ENCODE results near the gene GLYATL3. TPM values are rescaled to one million over a fixed set of nuclear protein-coding genes. Genes with fewer than 3 reads are reported as not detected.
"Not testable (repeated sequence)": the region's sequence is repeated elsewhere in the genome, so short reads cannot be mapped to it uniquely, and the experiment has no call there.

GLYATL3 gene
- polyA plus RNA-seq (ENCODE audit: insufficient read length in 12 of 12) = not detected
- long read RNA-seq, donor 1 = 0 reads
- long read RNA-seq, donor 2 = 0 reads
- long read RNA-seq, donor 3 = 0 reads
- long read RNA-seq, donor 4 = 0 reads
- long read RNA-seq, donor 5 = 0 reads
- long read RNA-seq, donor 6 = 0 reads
- long read RNA-seq, donor 7 = 0 reads
- long read RNA-seq, donor 8 = 0 reads
- long read RNA-seq, donor 9 = 0 reads
- long read RNA-seq, donor 10 = 0 reads
- long read RNA-seq, donor 11 = 0 reads

- no peak for DNase-seq
Observed at GRCh38 chr6:49499623-49500022, at the start of gene GLYATL3. Gene GLYATL3 (plus strand): TSS chr6:49499923. CDS start chr6:49511991, 12,068 bp downstream.

- DNase-seq = no peak
Observed at GRCh38 chr6:49453221-49453620, 46.5 kb upstream of the GLYATL3 start.

- DNase-seq = no peak
Observed at GRCh38 chr6:49454787-49455709, 44.7 kb upstream of the GLYATL3 start.

- no peak for DNase-seq
Observed at GRCh38 chr6:49457771-49458170, 42.0 kb upstream of the GLYATL3 start.

GRCh38 chr6:49462071-49462470 is 37.7 kb upstream of the GLYATL3 start:
- DNase-seq = no peak

- DNase-seq = no peak
Observed at GRCh38 chr6:49462599-49462926, 37.2 kb upstream of the GLYATL3 start.

- DNase-seq = peak; percentile 96
Observed at GRCh38 chr6:49462927-49463611, 36.7 kb upstream of the GLYATL3 start, which contains the start of the genes CENPQ and MMUT. Gene CENPQ (plus strand): TSS chr6:49463370. CDS start chr6:49470177, 6,807 bp downstream. Gene MMUT (minus strand): TSS chr6:49463253. CDS start chr6:49459466, 3,787 bp downstream.

GRCh38 chr6:49463612-49463967 is 36.1 kb upstream of the GLYATL3 start:
- DNase-seq = no peak

GRCh38 chr6:49464691-49465090 is 35.0 kb upstream of the GLYATL3 start:
- DNase-seq = no peak

- DNase-seq = no peak
Observed at GRCh38 chr6:49468042-49468441, 31.7 kb upstream of the GLYATL3 start.

- DNase-seq = not testable (repeated sequence)
Observed at GRCh38 chr6:49476564-49476963, 23.2 kb upstream of the GLYATL3 start.

- no peak for DNase-seq
Observed at GRCh38 chr6:49479308-49479970, 20.3 kb upstream of the GLYATL3 start.

GRCh38 chr6:49481846-49482245 is 17.9 kb upstream of the GLYATL3 start:
- DNase-seq = not testable (repeated sequence)

- not testable (repeated sequence) for DNase-seq
Observed at GRCh38 chr6:49483380-49483779, 16.3 kb upstream of the GLYATL3 start.

- DNase-seq = no peak
Observed at GRCh38 chr6:49490633-49491032, 9.1 kb upstream of the GLYATL3 start.

- no peak for DNase-seq
Observed at GRCh38 chr6:49497304-49497703, 2.4 kb upstream of the GLYATL3 start.

- DNase-seq = no peak
Observed at GRCh38 chr6:49499126-49499525, 597 bp upstream of the GLYATL3 start.

GRCh38 chr6:49504666-49505065 is 4.9 kb downstream of the GLYATL3 start:
- DNase-seq = no peak

GRCh38 chr6:49506569-49507111 is 6.9 kb downstream of the GLYATL3 start:
- no peak for DNase-seq

GRCh38 chr6:49509342-49509741 is 9.6 kb downstream of the GLYATL3 start:
- DNase-seq = no peak

- DNase-seq = no peak
Observed at GRCh38 chr6:49513153-49513989, 13.6 kb downstream of the GLYATL3 start.

Measured in muscle of arm (tissue), 14 donors.